ENCODE results near the gene IRF9. TPM values are rescaled to one million over a fixed set of nuclear protein-coding genes. Genes with fewer than 3 reads are reported as not detected.

IRF9 gene
- total and polyA plus RNA-seq, 2 of the 13 experiments (the other 11 are each of a cell fraction or from before 2014, with no cell fraction given), result 14.9 to 49.7 TPM

DNA sequence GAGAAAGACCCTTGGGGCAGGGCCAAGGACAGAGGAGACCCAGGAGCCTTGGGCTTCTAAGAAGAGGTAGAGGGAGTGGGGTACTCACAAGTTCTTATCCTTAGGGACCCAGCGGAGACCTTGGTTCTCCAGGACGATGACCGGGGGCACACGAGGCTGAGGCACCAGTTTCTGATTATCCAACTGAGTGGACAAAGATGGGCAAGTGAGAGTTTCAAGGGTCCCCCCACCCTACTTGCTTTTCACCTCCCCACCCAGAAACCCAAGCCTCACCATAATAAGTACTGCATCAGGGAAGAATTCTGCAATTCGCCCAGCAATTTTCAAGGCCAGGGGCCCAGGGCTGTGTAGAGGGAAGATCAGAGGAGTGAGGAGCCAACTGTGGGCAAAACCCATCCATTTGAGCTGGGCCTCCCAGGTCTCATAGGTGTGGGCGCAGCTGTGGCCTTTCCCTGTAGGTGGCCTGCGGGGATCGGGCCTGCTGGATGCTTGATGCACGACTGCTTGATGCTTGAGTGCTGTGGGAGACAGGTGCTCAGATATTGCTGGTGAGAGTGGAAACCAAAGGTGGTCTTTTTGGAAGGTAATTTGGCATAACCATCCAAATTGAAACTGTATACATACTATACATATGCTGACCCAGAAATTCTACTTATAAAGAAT, 21.7 kb upstream of the IRF9 start (continued):
- TF ChIP-seq, protein P1, sequence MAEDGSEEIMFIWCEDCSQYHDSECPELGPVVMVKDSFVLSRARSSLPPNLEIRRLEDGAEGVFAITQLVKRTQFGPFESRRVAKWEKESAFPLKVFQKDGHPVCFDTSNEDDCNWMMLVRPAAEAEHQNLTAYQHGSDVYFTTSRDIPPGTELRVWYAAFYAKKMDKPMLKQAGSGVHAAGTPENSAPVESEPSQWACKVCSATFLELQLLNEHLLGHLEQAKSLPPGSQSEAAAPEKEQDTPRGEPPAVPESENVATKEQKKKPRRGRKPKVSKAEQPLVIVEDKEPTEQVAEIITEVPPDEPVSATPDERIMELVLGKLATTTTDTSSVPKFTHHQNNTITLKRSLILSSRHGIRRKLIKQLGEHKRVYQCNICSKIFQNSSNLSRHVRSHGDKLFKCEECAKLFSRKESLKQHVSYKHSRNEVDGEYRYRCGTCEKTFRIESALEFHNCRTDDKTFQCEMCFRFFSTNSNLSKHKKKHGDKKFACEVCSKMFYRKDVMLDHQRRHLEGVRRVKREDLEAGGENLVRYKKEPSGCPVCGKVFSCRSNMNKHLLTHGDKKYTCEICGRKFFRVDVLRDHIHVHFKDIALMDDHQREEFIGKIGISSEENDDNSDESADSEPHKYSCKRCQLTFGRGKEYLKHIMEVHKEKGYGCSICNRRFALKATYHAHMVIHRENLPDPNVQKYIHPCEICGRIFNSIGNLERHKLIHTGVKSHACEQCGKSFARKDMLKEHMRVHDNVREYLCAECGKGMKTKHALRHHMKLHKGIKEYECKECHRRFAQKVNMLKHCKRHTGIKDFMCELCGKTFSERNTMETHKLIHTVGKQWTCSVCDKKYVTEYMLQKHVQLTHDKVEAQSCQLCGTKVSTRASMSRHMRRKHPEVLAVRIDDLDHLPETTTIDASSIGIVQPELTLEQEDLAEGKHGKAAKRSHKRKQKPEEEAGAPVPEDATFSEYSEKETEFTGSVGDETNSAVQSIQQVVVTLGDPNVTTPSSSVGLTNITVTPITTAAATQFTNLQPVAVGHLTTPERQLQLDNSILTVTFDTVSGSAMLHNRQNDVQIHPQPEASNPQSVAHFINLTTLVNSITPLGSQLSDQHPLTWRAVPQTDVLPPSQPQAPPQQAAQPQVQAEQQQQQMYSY (CRISPR knock-in tag; IDR thresholded peaks at IDR 0.05), result no peak
- TF ChIP-seq SMARCE1 (IDR thresholded peaks at IDR 0.05; ENCODE audit: borderline replicate concordance) (no peak), ZNF256 (CRISPR knock-in tag; conservative IDR thresholded peaks at IDR 0.05) (no peak), ZNF230 (CRISPR knock-in tag; IDR thresholded peaks at IDR 0.05) (0 out of 2 replicates have a peak, but pooled peaks have one; percentile 57), ZFP90 (CRISPR knock-in tag; IDR thresholded peaks at IDR 0.05; ENCODE audit: borderline replicate concordance) (no peak), ZNF530 (CRISPR knock-in tag; IDR thresholded peaks at IDR 0.05; ENCODE audit: low read depth) (no peak), KLF9 (CRISPR knock-in tag; IDR thresholded peaks at IDR 0.05; ENCODE audit: low read depth) (0 out of 2 replicates have a peak, but pooled peaks have one; percentile 44), HDAC2 (CRISPR knock-in tag; IDR thresholded peaks at IDR 0.05) (no peak), ZMYM4 (CRISPR knock-in tag; IDR thresholded peaks at IDR 0.05) (no peak), FOXA3 (CRISPR knock-in tag; IDR thresholded peaks at IDR 0.05) (0 out of 2 replicates have a peak, but pooled peaks have one; percentile 6), DMAP1 (CRISPR knock-in tag; IDR thresholded peaks at IDR 0.05) (no peak), CBX5 (CRISPR knock-in tag; IDR thresholded peaks at IDR 0.05; ENCODE audit: borderline replicate concordance) (peak; percentile 82), GTF3A (CRISPR knock-in tag; conservative IDR thresholded peaks at IDR 0.05) (no peak), PTBP1 (IDR thresholded peaks at IDR 0.05; ENCODE audit: low read depth, low read length, poor library complexity, severe bottlenecking) (no peak), TP53 (CRISPR knock-in tag; conservative IDR thresholded peaks at IDR 0.05) (no peak), ZNF343 (CRISPR knock-in tag; IDR thresholded peaks at IDR 0.05) (no peak), ZBTB3 (CRISPR knock-in tag; IDR thresholded peaks at IDR 0.05; ENCODE audit: borderline replicate concordance, low read depth) (no peak)
- TF ChIP-seq, protein P2, sequence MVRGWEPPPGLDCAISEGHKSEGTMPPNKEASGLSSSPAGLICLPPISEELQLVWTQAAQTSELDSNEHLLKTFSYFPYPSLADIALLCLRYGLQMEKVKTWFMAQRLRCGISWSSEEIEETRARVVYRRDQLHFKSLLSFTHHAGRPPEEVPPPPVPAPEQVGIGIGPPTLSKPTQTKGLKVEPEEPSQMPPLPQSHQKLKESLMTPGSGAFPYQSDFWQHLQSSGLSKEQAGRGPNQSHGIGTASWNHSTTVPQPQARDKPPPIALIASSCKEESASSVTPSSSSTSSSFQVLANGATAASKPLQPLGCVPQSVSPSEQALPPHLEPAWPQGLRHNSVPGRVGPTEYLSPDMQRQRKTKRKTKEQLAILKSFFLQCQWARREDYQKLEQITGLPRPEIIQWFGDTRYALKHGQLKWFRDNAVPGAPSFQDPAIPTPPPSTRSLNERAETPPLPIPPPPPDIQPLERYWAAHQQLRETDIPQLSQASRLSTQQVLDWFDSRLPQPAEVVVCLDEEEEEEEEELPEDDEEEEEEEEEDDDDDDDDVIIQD (CRISPR knock-in tag; IDR thresholded peaks at IDR 0.05; ENCODE audit: low read depth), result 0 out of 2 replicates have a peak, but pooled peaks have one; percentile 41
- TF ChIP-seq, protein P3, sequence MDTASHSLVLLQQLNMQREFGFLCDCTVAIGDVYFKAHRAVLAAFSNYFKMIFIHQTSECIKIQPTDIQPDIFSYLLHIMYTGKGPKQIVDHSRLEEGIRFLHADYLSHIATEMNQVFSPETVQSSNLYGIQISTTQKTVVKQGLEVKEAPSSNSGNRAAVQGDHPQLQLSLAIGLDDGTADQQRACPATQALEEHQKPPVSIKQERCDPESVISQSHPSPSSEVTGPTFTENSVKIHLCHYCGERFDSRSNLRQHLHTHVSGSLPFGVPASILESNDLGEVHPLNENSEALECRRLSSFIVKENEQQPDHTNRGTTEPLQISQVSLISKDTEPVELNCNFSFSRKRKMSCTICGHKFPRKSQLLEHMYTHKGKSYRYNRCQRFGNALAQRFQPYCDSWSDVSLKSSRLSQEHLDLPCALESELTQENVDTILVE (CRISPR knock-in tag; IDR thresholded peaks at IDR 0.05), result no peak
- TF ChIP-seq, protein P4, sequence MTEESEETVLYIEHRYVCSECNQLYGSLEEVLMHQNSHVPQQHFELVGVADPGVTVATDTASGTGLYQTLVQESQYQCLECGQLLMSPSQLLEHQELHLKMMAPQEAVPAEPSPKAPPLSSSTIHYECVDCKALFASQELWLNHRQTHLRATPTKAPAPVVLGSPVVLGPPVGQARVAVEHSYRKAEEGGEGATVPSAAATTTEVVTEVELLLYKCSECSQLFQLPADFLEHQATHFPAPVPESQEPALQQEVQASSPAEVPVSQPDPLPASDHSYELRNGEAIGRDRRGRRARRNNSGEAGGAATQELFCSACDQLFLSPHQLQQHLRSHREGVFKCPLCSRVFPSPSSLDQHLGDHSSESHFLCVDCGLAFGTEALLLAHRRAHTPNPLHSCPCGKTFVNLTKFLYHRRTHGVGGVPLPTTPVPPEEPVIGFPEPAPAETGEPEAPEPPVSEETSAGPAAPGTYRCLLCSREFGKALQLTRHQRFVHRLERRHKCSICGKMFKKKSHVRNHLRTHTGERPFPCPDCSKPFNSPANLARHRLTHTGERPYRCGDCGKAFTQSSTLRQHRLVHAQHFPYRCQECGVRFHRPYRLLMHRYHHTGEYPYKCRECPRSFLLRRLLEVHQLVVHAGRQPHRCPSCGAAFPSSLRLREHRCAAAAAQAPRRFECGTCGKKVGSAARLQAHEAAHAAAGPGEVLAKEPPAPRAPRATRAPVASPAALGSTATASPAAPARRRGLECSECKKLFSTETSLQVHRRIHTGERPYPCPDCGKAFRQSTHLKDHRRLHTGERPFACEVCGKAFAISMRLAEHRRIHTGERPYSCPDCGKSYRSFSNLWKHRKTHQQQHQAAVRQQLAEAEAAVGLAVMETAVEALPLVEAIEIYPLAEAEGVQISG (CRISPR knock-in tag; IDR thresholded peaks at IDR 0.05), result no peak; the same call in 1 of the 2 replicates

All from HepG2 (cell line).